MM.1S (cell line): ENCODE data around the gene ERVV-1.

Experiments
- DNase-seq: peaks from one replicate; pipeline ENCODE4 v3.0.0-alpha.2; 2015
- H2AFZ ChIP-seq: fragments of 300-600 bp; sonication (generic); 2 replicates; pipeline ENCODE4 v1.6.0; 2016; ENCODE audit warnings: antibody characterized with exemption, low read length
- H3F3A ChIP-seq: fragments of 300-600 bp; sonication (generic); 2 replicates; pipeline ENCODE4 v1.6.1; 2016; ENCODE audit warnings: mild to moderate bottlenecking, antibody characterized with exemption, low read length, moderate library complexity, mixed read lengths; ENCODE audit not compliant: insufficient read depth
- H3K27ac ChIP-seq: fragments of 300-600 bp; sonication (generic); 2 replicates; pipeline ENCODE4 v1.5.1; 2016; ENCODE audit warnings: mild to moderate bottlenecking, low read length
- H3K27me3 ChIP-seq: fragments of 300-600 bp; sonication (generic); replicated peaks from 2 replicates; pipeline ENCODE4 v1.6.0; 2016; ENCODE audit warnings: low read length; ENCODE audit not compliant: insufficient read depth
- H3K36me3 ChIP-seq: fragments of 300-600 bp; sonication (generic); replicated peaks from 2 replicates; pipeline ENCODE4 v1.6.1; 2016; ENCODE audit warnings: mild to moderate bottlenecking, low read length, mixed read lengths; ENCODE audit not compliant: insufficient read depth
- H3K4me1 ChIP-seq: fragments of 300-600 bp; sonication (generic); 2 replicates; pipeline ENCODE4 v1.6.1; 2016; ENCODE audit warnings: low read length, mixed read lengths
- H3K4me2 ChIP-seq: fragments of 300-600 bp; sonication (generic); 2 replicates; pipeline ENCODE4 v1.6.0; 2016; ENCODE audit warnings: low read depth, low read length
- H3K4me3 ChIP-seq: fragments of 300-600 bp; sonication (generic); 2 replicates; pipeline ENCODE4 v1.5.1; 2016; ENCODE audit warnings: low read length, mixed read lengths
- H3K79me2 ChIP-seq: fragments of 300-600 bp; sonication (generic); 2 replicates; pipeline ENCODE4 v1.6.1; 2016; ENCODE audit warnings: mixed run types, low read length, mixed read lengths
- H3K9ac ChIP-seq: fragments of 300-600 bp; sonication (generic); 2 replicates; pipeline ENCODE4 v1.6.1; 2016; ENCODE audit warnings: low read length, mixed read lengths
- H3K9me2 ChIP-seq: fragments of 300-600 bp; sonication (generic); replicated peaks from 2 replicates; pipeline ENCODE4 v1.6.1; 2016; ENCODE audit warnings: mild to moderate bottlenecking, low read length, mixed read lengths; ENCODE audit not compliant: insufficient read depth
- H3K9me3 ChIP-seq: fragments of 300-600 bp; sonication (generic); replicated peaks from 2 replicates; pipeline ENCODE4 v1.6.1; 2016; ENCODE audit warnings: mild to moderate bottlenecking, low read length, mixed read lengths; ENCODE audit not compliant: insufficient read depth
- H4K20me1 ChIP-seq: fragments of 300-600 bp; sonication (generic); 2 replicates; pipeline ENCODE4 v1.6.1; 2016; ENCODE audit warnings: mild to moderate bottlenecking, low read length, moderate library complexity, mixed read lengths; ENCODE audit not compliant: insufficient read depth
- CTCF ChIP-seq: fragments of 300-600 bp; sonication (generic); IDR thresholded peaks from 2 replicates; pipeline ENCODE4 v1.5.1; 2016; ENCODE audit warnings: antibody characterized with exemption, low read length, mixed read lengths
- EZH2 ChIP-seq: fragments of 300-600 bp; sonication (generic); optimal IDR thresholded peaks from 2 replicates; pipeline ENCODE3; 2017; ENCODE audit warnings: low read depth, mild to moderate bottlenecking, antibody characterized with exemption, low read length, mixed read lengths
- EZH2phosphoT487 ChIP-seq: fragments of 300-600 bp; sonication (generic); IDR thresholded peaks from 2 replicates; pipeline ENCODE4 v1.6.1; 2018; ENCODE audit warnings: antibody characterized with exemption, low read length

The ERVV-1 gene

GRCh38 chr19:52987221-52987620, 26.5 kb upstream of the ERVV-1 start:
- TF ChIP-seq EZH2 = no peak
- no peak for TF ChIP-seq CTCF
- no peak for TF ChIP-seq EZH2phosphoT487
- Histone ChIP-seq H3K9me3 (no peaks in the 10 kb centered on the region), H2AFZ (no peak overlapping the region), H3K4me2 (no peak overlapping the region), H3K36me3 (no peaks in the 10 kb centered on the region), H3K27ac (no peak overlapping the region), H3K9ac (no peak overlapping the region), H3F3A (no peaks in the 10 kb centered on the region), H3K4me1 (no peaks in the 10 kb centered on the region), H3K79me2 (no peaks in the 10 kb centered on the region), H3K4me3 (no peak overlapping the region), H4K20me1 (no peaks in the 10 kb centered on the region), H3K27me3 (no peaks in the 10 kb centered on the region), H3K9me2 (no peaks in the 10 kb centered on the region)
- DNase-seq = no peak

GRCh38 chr19:52988506-52988905, 25.2 kb upstream of the ERVV-1 start:
- no peak overlapping the region for H3K4me2 ChIP-seq
- no peaks in the 10 kb centered on the region for H3K79me2 ChIP-seq
- no peaks in the 10 kb centered on the region for H3F3A ChIP-seq
- H3K27me3 ChIP-seq = no peaks in the 10 kb centered on the region
- TF ChIP-seq EZH2 (no peak), EZH2phosphoT487 (no peak), CTCF (no peak)
- no peak overlapping the region for H3K9ac ChIP-seq
- H3K4me1 ChIP-seq = no peaks in the 10 kb centered on the region
- no peaks in the 10 kb centered on the region for H4K20me1 ChIP-seq
- DNase-seq = no peak
- no peaks in the 10 kb centered on the region for H3K9me3 ChIP-seq
- H3K9me2 ChIP-seq = no peaks in the 10 kb centered on the region
- H2AFZ ChIP-seq = no peak overlapping the region
- H3K36me3 ChIP-seq = no peaks in the 10 kb centered on the region
- H3K4me3 ChIP-seq = no peak overlapping the region
- H3K27ac ChIP-seq = no peak overlapping the region

GRCh38 chr19:52990759-52991418, 22.8 kb upstream of the ERVV-1 start:
- no peak overlapping the region for H3K9ac ChIP-seq
- no peaks in the 10 kb centered on the region for H3F3A ChIP-seq
- no peaks in the 10 kb centered on the region for H3K79me2 ChIP-seq
- H3K4me2 ChIP-seq = no peak overlapping the region
- H3K4me3 ChIP-seq = no peak overlapping the region
- TF ChIP-seq CTCF (no peak), EZH2phosphoT487 (no peak), EZH2 (no peak)
- H3K36me3 ChIP-seq = no peaks in the 10 kb centered on the region
- DNase-seq = no peak
- no peaks in the 10 kb centered on the region for H4K20me1 ChIP-seq
- no peak overlapping the region for H2AFZ ChIP-seq
- H3K4me1 ChIP-seq = no peaks in the 10 kb centered on the region
- H3K9me2 ChIP-seq = no peaks in the 10 kb centered on the region
- no peaks in the 10 kb centered on the region for H3K9me3 ChIP-seq
- H3K27me3 ChIP-seq = no peaks in the 10 kb centered on the region
- no peak overlapping the region for H3K27ac ChIP-seq
